ENCODE measurements around the gene ADAMTSL1. TPM values are rescaled to one million over a fixed set of nuclear protein-coding genes. Genes with fewer than 3 reads are reported as not detected.

ADAMTSL1 gene
- total and polyA plus RNA-seq, 2 donors (not counting 3 experiments of a cell fraction or from before 2014, with no cell fraction given), result 15.0 to 18.4 TPM

DNA sequence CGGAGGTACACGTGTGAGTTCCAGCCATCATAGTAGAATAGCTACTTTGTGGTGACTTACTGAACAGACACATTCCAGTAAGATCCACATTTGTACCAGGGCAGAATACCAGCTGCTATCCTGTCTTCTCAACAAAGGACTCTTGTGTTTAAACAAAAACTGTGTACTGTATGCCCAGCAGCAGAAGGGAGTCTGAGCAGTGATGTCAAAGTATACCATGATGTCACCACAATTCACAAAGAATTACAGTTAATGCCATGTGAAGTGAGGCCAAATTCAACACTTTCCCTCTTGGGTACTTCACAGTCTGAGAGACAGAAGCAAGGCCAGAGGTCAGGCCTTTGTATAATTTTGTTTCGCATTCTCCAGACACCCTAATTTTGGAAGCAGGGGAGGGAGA lies 137.0 kb downstream of the ADAMTSL1 start:
- intact Hi-C loops (cut with micrococcal nuclease), result no loop called here
- no TSS peak for BruUV-seq (replicated peaks)
- dilution Hi-C loops (cut with MboI; ENCODE audit: extremely low pct_ligation_motif_present, low sequenced_read_pairs), result no loop called here
- Histone ChIP-seq H3K9me1 (replicated peaks; ENCODE audit: control insufficient read depth, extremely low read depth, insufficient read depth, low read length) (no peaks in the 10 kb centered on the region), H3K27me3 (ENCODE audit: control insufficient read depth in 2 of 2, insufficient read depth in 2 of 2, low read length in 2 of 2) (no peaks in the 10 kb centered on the region), H3K36me3 (ENCODE audit: control insufficient read depth in 2 of 2, extremely low read depth in 1 of 2, insufficient read depth in 2 of 2, low read length in 2 of 2) (no peaks in the 10 kb centered on the region), H2AFZ (ENCODE audit: low read depth, low read length) (no peak overlapping the region), H3K9ac (replicated peaks; ENCODE audit: extremely low read depth, insufficient read depth, low read length) (no peak overlapping the region), H4K20me1 (replicated peaks; ENCODE audit: control insufficient read depth, extremely low read depth, insufficient read depth, low read length) (no peaks in the 10 kb centered on the region), H3K9me3 (replicated peaks; ENCODE audit: control insufficient read depth, insufficient read depth, low read length) (no peaks in the 10 kb centered on the region), H3K4me3 (replicated peaks in 1 of 3; ENCODE audit: insufficient read depth in 1 of 3, low read depth in 1 of 3, low read length in 3 of 3) (no peak overlapping the region), H3K27ac (ENCODE audit: insufficient read depth, low read depth, low read length) (no peak overlapping the region), H3K4me2 (ENCODE audit: insufficient read depth, low read length) (no peak overlapping the region), H3K79me2 (ENCODE audit: control insufficient read depth, insufficient read depth, low read length) (no peaks in the 10 kb centered on the region), H3K4me1 (ENCODE audit: control insufficient read depth, extremely low read depth, insufficient read depth, low read length) (no peaks in the 10 kb centered on the region)
- CTCF ChIA-PET, result no interaction called here
- DNase-seq (ENCODE audit: low read depth, low spot score) (no peak), FAIRE-seq (no peak)
- TF ChIP-seq JUN (IDR thresholded peaks at IDR 0.05; ENCODE audit: borderline replicate concordance, insufficient read depth, insufficient read length, low read depth) (no peak), POLR2A (IDR thresholded peaks at IDR 0.05; ENCODE audit: low read depth, low read length) (no peak), FOS (IDR thresholded peaks at IDR 0.05; ENCODE audit: borderline replicate concordance, insufficient read depth, low read length) (no peak), MYC (IDR thresholded peaks at IDR 0.05; ENCODE audit: low read depth, low read length) (no peak), POLR2AphosphoS5 (IDR thresholded peaks at IDR 0.05; ENCODE audit: insufficient read depth, low read depth, low read length) (no peak), EZH2 (IDR thresholded peaks at IDR 0.05; ENCODE audit: borderline replicate concordance, low read depth, low read length, severe bottlenecking) (no peak), GATA2 (IDR thresholded peaks at IDR 0.05; ENCODE audit: insufficient read depth, insufficient read length, low read depth, low read length) (no peak)
- TF ChIP-seq, protein P1, sequence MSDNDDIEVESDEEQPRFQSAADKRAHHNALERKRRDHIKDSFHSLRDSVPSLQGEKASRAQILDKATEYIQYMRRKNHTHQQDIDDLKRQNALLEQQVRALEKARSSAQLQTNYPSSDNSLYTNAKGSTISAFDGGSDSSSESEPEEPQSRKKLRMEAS (IDR thresholded peaks at IDR 0.05; ENCODE audit: insufficient read depth, insufficient read length), result no peak
- TF ChIP-seq, protein P2, sequence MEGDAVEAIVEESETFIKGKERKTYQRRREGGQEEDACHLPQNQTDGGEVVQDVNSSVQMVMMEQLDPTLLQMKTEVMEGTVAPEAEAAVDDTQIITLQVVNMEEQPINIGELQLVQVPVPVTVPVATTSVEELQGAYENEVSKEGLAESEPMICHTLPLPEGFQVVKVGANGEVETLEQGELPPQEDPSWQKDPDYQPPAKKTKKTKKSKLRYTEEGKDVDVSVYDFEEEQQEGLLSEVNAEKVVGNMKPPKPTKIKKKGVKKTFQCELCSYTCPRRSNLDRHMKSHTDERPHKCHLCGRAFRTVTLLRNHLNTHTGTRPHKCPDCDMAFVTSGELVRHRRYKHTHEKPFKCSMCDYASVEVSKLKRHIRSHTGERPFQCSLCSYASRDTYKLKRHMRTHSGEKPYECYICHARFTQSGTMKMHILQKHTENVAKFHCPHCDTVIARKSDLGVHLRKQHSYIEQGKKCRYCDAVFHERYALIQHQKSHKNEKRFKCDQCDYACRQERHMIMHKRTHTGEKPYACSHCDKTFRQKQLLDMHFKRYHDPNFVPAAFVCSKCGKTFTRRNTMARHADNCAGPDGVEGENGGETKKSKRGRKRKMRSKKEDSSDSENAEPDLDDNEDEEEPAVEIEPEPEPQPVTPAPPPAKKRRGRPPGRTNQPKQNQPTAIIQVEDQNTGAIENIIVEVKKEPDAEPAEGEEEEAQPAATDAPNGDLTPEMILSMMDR (IDR thresholded peaks at IDR 0.05; ENCODE audit: extremely low read depth in 1 of 2, insufficient read depth in 1 of 2, low read depth in 1 of 2, low read length in 2 of 2), result no peak
- POLR2A ChIA-PET, result no interaction called here
